Glomerular visceral epithelial cell (primary cell): Measurements from ENCODE around the gene IER3.
"Not testable (repeated sequence)": the region's sequence is repeated elsewhere in the genome, so short reads cannot be mapped to it uniquely, and the experiment has no call there.

Experiments used
- DNase-seq: peaks from one replicate; pipeline ENCODE4 v3.0.0-alpha.2; 2016; ENCODE audit errors: extremely low spot score

The IER3 gene

GRCh38 chr6:30768634-30769087, 24.3 kb upstream of the IER3 start:
- no peak for DNase-seq

GRCh38 chr6:30767944-30768301, 23.6 kb upstream of the IER3 start:
- DNase-seq: no peak

- DNase-seq: no peak
Measured at GRCh38 chr6:30767158-30767943, 23.0 kb upstream of the IER3 start.

GRCh38 chr6:30766461-30767157, 22.3 kb upstream of the IER3 start:
- no peak for DNase-seq

GRCh38 chr6:30765495-30765894, 21.1 kb upstream of the IER3 start:
- DNase-seq: not testable (repeated sequence)

GRCh38 chr6:30764490-30765043, 20.2 kb upstream of the IER3 start:
- not testable (repeated sequence) for DNase-seq

- DNase-seq: peak; percentile 78
Measured at GRCh38 chr6:30763618-30764489, 19.5 kb upstream of the IER3 start.

GRCh38 chr6:30763155-30763617, 18.8 kb upstream of the IER3 start:
- no peak for DNase-seq

GRCh38 chr6:30761791-30762429, 17.6 kb upstream of the IER3 start:
- DNase-seq: no peak

- DNase-seq: no peak
Measured at GRCh38 chr6:30760549-30760948, 16.2 kb upstream of the IER3 start.

GRCh38 chr6:30759575-30760239, 15.4 kb upstream of the IER3 start:
- DNase-seq: peak; percentile 96

GRCh38 chr6:30757261-30757904, 13.0 kb upstream of the IER3 start:
- no peak for DNase-seq

- not testable (repeated sequence) for DNase-seq
Measured at GRCh38 chr6:30756405-30757003, 12.2 kb upstream of the IER3 start.

- DNase-seq: no peak
Measured at GRCh38 chr6:30754631-30755030, 10.3 kb upstream of the IER3 start.

GRCh38 chr6:30752157-30752927, 8.0 kb upstream of the IER3 start:
- DNase-seq: peak; percentile 100

- no peak for DNase-seq
Measured at GRCh38 chr6:30750379-30750668, 6.0 kb upstream of the IER3 start.

GRCh38 chr6:30749554-30750378, 5.4 kb upstream of the IER3 start:
- peak; percentile 67 for DNase-seq

- peak; percentile 73 for DNase-seq
Measured at GRCh38 chr6:30748851-30749540, 4.6 kb upstream of the IER3 start.
